Measurements from ENCODE around the gene LANCL3. TPM values are rescaled to one million over a fixed set of nuclear protein-coding genes. Genes with fewer than 3 reads are reported as not detected.

The LANCL3 gene
- total RNA-seq, 1 experiment from 2014 or later: 0.48 TPM

- no peak for DNase-seq (ENCODE audit: low spot score)
- Mint-ChIP-seq H3K27me3 (ENCODE audit: low read depth) (no peaks in the 10 kb centered on the region), H3K4me1 (no peaks in the 10 kb centered on the region; the same call in 1 of the 2 replicates), H3K36me3 (no peaks in the 10 kb centered on the region), H3K4me3 (no peak overlapping the region), H3K9me3 (no peaks in the 10 kb centered on the region), H3K27ac (no peak overlapping the region)
- no peak for ATAC-seq
- ChIA-PET CTCF (no interaction called here), POLR2A (no interaction called here)
- TF ChIP-seq SP1 (CRISPR knock-in tag; conservative IDR thresholded peaks at IDR 0.05) (no peak), PREB (CRISPR knock-in tag; IDR thresholded peaks at IDR 0.05; ENCODE audit: borderline replicate concordance) (no peak), RORB (CRISPR knock-in tag; IDR thresholded peaks at IDR 0.05) (no peak), NR1H2 (CRISPR knock-in tag; IDR thresholded peaks at IDR 0.05) (no peak), OVOL2 (CRISPR knock-in tag; IDR thresholded peaks at IDR 0.05; ENCODE audit: borderline replicate concordance) (no peak), FOXJ3 (CRISPR knock-in tag; IDR thresholded peaks at IDR 0.05; ENCODE audit: borderline replicate concordance) (no peak), ATF3 (CRISPR knock-in tag; conservative IDR thresholded peaks at IDR 0.05) (no peak), HMGXB4 (CRISPR knock-in tag; IDR thresholded peaks at IDR 0.05) (no peak), FOXP1 (CRISPR knock-in tag; IDR thresholded peaks at IDR 0.05; ENCODE audit: borderline replicate concordance) (no peak), ZNF425 (CRISPR knock-in tag; conservative IDR thresholded peaks at IDR 0.05) (no peak), ZNF317 (CRISPR knock-in tag; IDR thresholded peaks at IDR 0.05; ENCODE audit: borderline replicate concordance, low read depth) (no peak), ZNF423 (CRISPR knock-in tag; IDR thresholded peaks at IDR 0.05) (no peak), USF2 (CRISPR knock-in tag; IDR thresholded peaks at IDR 0.05) (no peak)
Observed at GRCh38 chrX:37716602-37717001, 145.1 kb downstream of the LANCL3 start.

GRCh38 chrX:37717708-37718107, 146.2 kb downstream of the LANCL3 start:
- POLR2A ChIA-PET: no interaction called here
- DNase-seq (ENCODE audit: low spot score): no peak
- H3K4me3 Mint-ChIP-seq: no peak overlapping the region
- CTCF ChIA-PET: no interaction called here
- no peaks in the 10 kb centered on the region; the same call in 1 of the 2 replicates for H3K4me1 Mint-ChIP-seq
- ATAC-seq: no peak
- H3K36me3 Mint-ChIP-seq: no peaks in the 10 kb centered on the region
- no peak overlapping the region for H3K27ac Mint-ChIP-seq
- H3K9me3 Mint-ChIP-seq: no peaks in the 10 kb centered on the region
- H3K27me3 Mint-ChIP-seq (ENCODE audit: low read depth): no peaks in the 10 kb centered on the region
- TF ChIP-seq FOXP4 (CRISPR knock-in tag; IDR thresholded peaks at IDR 0.05): no peak
- TF ChIP-seq ERG (CRISPR knock-in tag; IDR thresholded peaks at IDR 0.05): no peak
- TF ChIP-seq USF2 (CRISPR knock-in tag; IDR thresholded peaks at IDR 0.05): no peak
- no peak for TF ChIP-seq ZNF425 (CRISPR knock-in tag; conservative IDR thresholded peaks at IDR 0.05)
- no peak for TF ChIP-seq SMAD4 (CRISPR knock-in tag; IDR thresholded peaks at IDR 0.05)
- TF ChIP-seq CREB1 (CRISPR knock-in tag; IDR thresholded peaks at IDR 0.05): no peak
- TF ChIP-seq ZNF232 (CRISPR knock-in tag; IDR thresholded peaks at IDR 0.05): no peak
- no peak for TF ChIP-seq TEAD1 (CRISPR knock-in tag; IDR thresholded peaks at IDR 0.05)
- no peak for TF ChIP-seq HMGXB4 (CRISPR knock-in tag; IDR thresholded peaks at IDR 0.05)

All from WTC11 (cell line).